GM23338 (cell line): ENCODE results near the gene CASR.

Experiments used
- CREB1 ChIP-seq: fragments of 250-450 bp; sonication (Bioruptor Pico); IDR thresholded peaks from 2 replicates; pipeline ENCODE4 v1.5.0; 2020; ENCODE audit warnings: low read depth, mild to moderate bottlenecking, moderate library complexity
- CTCF ChIP-seq, 2 experiments: fragments of 200-600 bp in 1 of 2; sonication (generic) in 1 of 2; conservative IDR thresholded peaks; 2 replicates each; pipeline versions ENCODE4 v1.5.1 to v1.6.1; 2016 to 2017; ENCODE audit warnings: antibody characterized with exemption in 2 of 2, low read depth in 2 of 2, mild to moderate bottlenecking in 2 of 2, moderate library complexity in 1 of 2
- ETS1 ChIP-seq: IDR thresholded peaks from 2 replicates; pipeline ENCODE4 v1.6.1; 2016; ENCODE audit warnings: antibody characterized with exemption
- EZH2 ChIP-seq: fragments of 200-600 bp; sonication (generic); IDR thresholded peaks from one replicate; pipeline ENCODE4 v1.8.0; 2017; ENCODE audit warnings: antibody characterized with exemption, mild to moderate bottlenecking, low read depth; ENCODE audit not compliant: unreplicated experiment
- EZH2phosphoT487 ChIP-seq: fragments of 200-600 bp; sonication (generic); IDR thresholded peaks from one replicate; pipeline ENCODE4 v1.8.1; 2018; ENCODE audit warnings: antibody characterized with exemption; ENCODE audit not compliant: unreplicated experiment
- JUNB ChIP-seq: IDR thresholded peaks from one replicate; pipeline ENCODE4 v1.6.1; 2016; ENCODE audit warnings: antibody characterized with exemption; ENCODE audit not compliant: unreplicated experiment
- NANOG ChIP-seq: IDR thresholded peaks from 2 replicates; pipeline ENCODE4 v1.6.1; 2016; ENCODE audit warnings: antibody characterized with exemption, borderline replicate concordance
- POLR2AphosphoS5 ChIP-seq: IDR thresholded peaks from 2 replicates; pipeline ENCODE4 v1.6.1; 2016; ENCODE audit warnings: antibody characterized with exemption, low read depth
- REST ChIP-seq: IDR thresholded peaks from one replicate; pipeline ENCODE4 v1.6.1; 2018; ENCODE audit warnings: antibody characterized with exemption; ENCODE audit not compliant: unreplicated experiment
- ZNF114 ChIP-seq: fragments of 250-450 bp; sonication (Bioruptor Pico); IDR thresholded peaks from 2 replicates; pipeline ENCODE4 v1.5.0; 2020; ENCODE audit warnings: mild to moderate bottlenecking, moderate library complexity

GRCh38 chr3:122324871-122325323 lies 141.4 kb downstream of the CASR start, which contains the start of gene CSTA:
- no peak for TF ChIP-seq NANOG
- TF ChIP-seq JUNB: no peak
- TF ChIP-seq CTCF (conservative IDR thresholded peaks at IDR 0.05; ENCODE audit: low read depth in 2 of 2): no peak
- no peak for TF ChIP-seq ETS1
- no peak for TF ChIP-seq ZNF114 (CRISPR knock-in tag)
- no peak for TF ChIP-seq EZH2
- TF ChIP-seq POLR2AphosphoS5: no peak
- TF ChIP-seq EZH2phosphoT487: no peak
- no peak for TF ChIP-seq REST
- no peak for TF ChIP-seq CREB1
